NT2/D1 (cell line): ENCODE results near the gene AP3D1.

Source experiments
- SUZ12 ChIP-seq: IDR thresholded peaks from 2 replicates; pipeline ENCODE4 v1.6.1; 2011; ENCODE audit not compliant: insufficient read length, insufficient read depth; ENCODE audit errors: extremely low read depth
- ZNF274 ChIP-seq: IDR thresholded peaks from 2 replicates; pipeline ENCODE4 v1.6.1; 2011; ENCODE audit warnings: mild to moderate bottlenecking, low read depth, low read length

DNA sequence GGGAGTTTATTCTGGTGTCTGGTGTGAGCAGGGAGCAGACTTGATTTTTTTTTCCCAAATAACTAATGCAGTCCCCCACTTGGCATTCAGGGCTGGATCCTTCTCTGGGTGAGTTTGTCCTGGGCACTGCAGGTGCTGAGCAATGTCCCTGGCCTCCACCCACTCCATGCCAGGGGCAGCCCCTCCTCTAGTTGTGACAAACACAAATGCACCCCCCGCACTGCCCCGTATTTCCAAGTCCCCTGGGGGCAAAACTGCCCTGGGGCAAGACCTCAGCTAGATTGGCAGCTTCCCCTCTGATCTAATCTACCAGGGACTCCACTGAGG is 61.7 kb downstream of the AP3D1 start:
- TF ChIP-seq ZNF274 (no peak), SUZ12 (no peak)
